Rectal smooth muscle tissue (tissue), 1 donor: Measurements from ENCODE around the gene SYT11.
"Not testable (repeated sequence)": the region's sequence is repeated elsewhere in the genome, so short reads cannot be mapped to it uniquely, and the experiment has no call there.

Source experiments
- H3K27ac ChIP-seq: one replicate; pipeline ENCODE4 v1.7.0; 2013; ENCODE audit warnings: low read depth, low read length, inconsistent platforms
- H3K27me3 ChIP-seq: one replicate; pipeline ENCODE4 v1.7.0; 2013; ENCODE audit warnings: low read length; ENCODE audit not compliant: control insufficient read depth, insufficient read depth
- H3K36me3 ChIP-seq: one replicate; pipeline ENCODE4 v1.7.0; 2013; ENCODE audit warnings: low read length; ENCODE audit not compliant: control insufficient read depth, insufficient read depth
- H3K4me1 ChIP-seq: one replicate; pipeline ENCODE4 v1.7.0; 2013; ENCODE audit warnings: low read length; ENCODE audit not compliant: control insufficient read depth, insufficient read depth
- H3K4me3 ChIP-seq: one replicate; pipeline ENCODE4 v1.7.0; 2013; ENCODE audit warnings: low read length
- H3K9ac ChIP-seq: one replicate; pipeline ENCODE4 v1.7.0; 2013; ENCODE audit warnings: low read length

The SYT11 gene

GRCh38 chr1:155859234-155859829, at the start of gene SYT11:
Gene SYT11 (plus strand): TSS chr1:155859567. CDS start chr1:155859762, 195 bp downstream.
- H3K9ac ChIP-seq = no peak within 1 kb of the TSS
- peak within 1 kb of the TSS; percentile 74 for H3K27ac ChIP-seq
- H3K4me3 ChIP-seq = peak within 1 kb of the TSS; percentile 67
- peaks cover 1% of the 10 kb centered on the region for H3K36me3 ChIP-seq
- H3K4me1 ChIP-seq = peaks cover 5% of the 10 kb centered on the region
- no peaks in the 10 kb centered on the region for H3K27me3 ChIP-seq

- no peaks in the 10 kb centered on the region for H3K27me3 ChIP-seq
- no peak overlapping the region for H3K9ac ChIP-seq
- no peaks in the 10 kb centered on the region for H3K4me1 ChIP-seq
- no peak overlapping the region for H3K27ac ChIP-seq
- peaks cover 10% of the 10 kb centered on the region for H3K36me3 ChIP-seq
- no peak overlapping the region for H3K4me3 ChIP-seq
Measured at GRCh38 chr1:155812878-155813277, 46.5 kb upstream of the SYT11 start.

- H3K27ac ChIP-seq = no peak overlapping the region
- no peaks in the 10 kb centered on the region for H3K4me1 ChIP-seq
- no peak overlapping the region for H3K4me3 ChIP-seq
- no peaks in the 10 kb centered on the region for H3K27me3 ChIP-seq
- peaks cover 10% of the 10 kb centered on the region for H3K36me3 ChIP-seq
- H3K9ac ChIP-seq = no peak overlapping the region
Measured at GRCh38 chr1:155813672-155814071, 45.7 kb upstream of the SYT11 start.

- peaks cover 16% of the 10 kb centered on the region for H3K36me3 ChIP-seq
- H3K27me3 ChIP-seq = no peaks in the 10 kb centered on the region
- H3K4me3 ChIP-seq = no peak overlapping the region
- no peaks in the 10 kb centered on the region for H3K4me1 ChIP-seq
- no peak overlapping the region for H3K9ac ChIP-seq
- H3K27ac ChIP-seq = no peak overlapping the region
Measured at GRCh38 chr1:155816351-155816750, 43.0 kb upstream of the SYT11 start.

GRCh38 chr1:155827450-155827849, 31.9 kb upstream of the SYT11 start:
- H3K4me3 ChIP-seq = no peak overlapping the region
- H3K27me3 ChIP-seq = no peaks in the 10 kb centered on the region
- H3K9ac ChIP-seq = no peak overlapping the region
- H3K27ac ChIP-seq = no peak overlapping the region
- peaks cover 6% of the 10 kb centered on the region for H3K36me3 ChIP-seq
- no peaks in the 10 kb centered on the region for H3K4me1 ChIP-seq

- no peaks in the 10 kb centered on the region for H3K36me3 ChIP-seq
- no peak overlapping the region for H3K9ac ChIP-seq
- no peaks in the 10 kb centered on the region for H3K4me1 ChIP-seq
- H3K27me3 ChIP-seq = no peaks in the 10 kb centered on the region
- H3K4me3 ChIP-seq = no peak overlapping the region
- H3K27ac ChIP-seq = no peak overlapping the region
Measured at GRCh38 chr1:155831279-155831976, 27.9 kb upstream of the SYT11 start.

- Histone ChIP-seq H3K27me3 (no peaks in the 10 kb centered on the region), H3K36me3 (no peaks in the 10 kb centered on the region), H3K9ac (no peak overlapping the region), H3K4me1 (no peaks in the 10 kb centered on the region), H3K4me3 (no peak overlapping the region), H3K27ac (no peak overlapping the region)
Measured at GRCh38 chr1:155833665-155834295, 25.6 kb upstream of the SYT11 start.

- Histone ChIP-seq H3K27ac (no peak overlapping the region), H3K36me3 (no peaks in the 10 kb centered on the region), H3K9ac (no peak overlapping the region), H3K27me3 (no peaks in the 10 kb centered on the region), H3K4me1 (no peaks in the 10 kb centered on the region), H3K4me3 (no peak overlapping the region)
Measured at GRCh38 chr1:155834296-155834926, 25.0 kb upstream of the SYT11 start.

- H3K9ac ChIP-seq, H3K27ac ChIP-seq, H3K4me3 ChIP-seq, H3K4me1 ChIP-seq, H3K36me3 ChIP-seq, H3K27me3 ChIP-seq: not testable (repeated sequence)
Measured at GRCh38 chr1:155834927-155835399, 24.4 kb upstream of the SYT11 start.

- Histone ChIP-seq H3K27me3 (no peaks in the 10 kb centered on the region), H3K4me1 (no peaks in the 10 kb centered on the region), H3K4me3 (no peak overlapping the region), H3K9ac (no peak overlapping the region), H3K27ac (no peak overlapping the region), H3K36me3 (no peaks in the 10 kb centered on the region)
Measured at GRCh38 chr1:155835548-155835947, 23.8 kb upstream of the SYT11 start.

- no peaks in the 10 kb centered on the region for H3K36me3 ChIP-seq
Measured at GRCh38 chr1:155840386-155840785, 19.0 kb upstream of the SYT11 start.

GRCh38 chr1:155844860-155845421, 14.4 kb upstream of the SYT11 start:
- no peak overlapping the region for H3K27ac ChIP-seq
- H3K36me3 ChIP-seq = no peaks in the 10 kb centered on the region
- no peaks in the 10 kb centered on the region for H3K27me3 ChIP-seq
- no peaks in the 10 kb centered on the region for H3K4me1 ChIP-seq
- no peak overlapping the region for H3K4me3 ChIP-seq
- H3K9ac ChIP-seq = no peak overlapping the region

More at GRCh38 chr1:155840386-155840785, 19.0 kb upstream of the SYT11 start:
- Histone ChIP-seq H3K4me1 (no peaks in the 10 kb centered on the region), H3K27me3 (no peaks in the 10 kb centered on the region), H3K4me3 (no peak overlapping the region), H3K27ac (no peak overlapping the region), H3K9ac (no peak overlapping the region)
